ENCODE data around the gene PTEN. TPM values are rescaled to one million over a fixed set of nuclear protein-coding genes. Genes with fewer than 3 reads are reported as not detected.

PTEN gene
- total and polyA plus RNA-seq, 9 of the 15 experiments (the other 6 are each of a cell fraction or from before 2014, with no cell fraction given) = 8.4 to 56.9 (median 22.2) TPM

DNA sequence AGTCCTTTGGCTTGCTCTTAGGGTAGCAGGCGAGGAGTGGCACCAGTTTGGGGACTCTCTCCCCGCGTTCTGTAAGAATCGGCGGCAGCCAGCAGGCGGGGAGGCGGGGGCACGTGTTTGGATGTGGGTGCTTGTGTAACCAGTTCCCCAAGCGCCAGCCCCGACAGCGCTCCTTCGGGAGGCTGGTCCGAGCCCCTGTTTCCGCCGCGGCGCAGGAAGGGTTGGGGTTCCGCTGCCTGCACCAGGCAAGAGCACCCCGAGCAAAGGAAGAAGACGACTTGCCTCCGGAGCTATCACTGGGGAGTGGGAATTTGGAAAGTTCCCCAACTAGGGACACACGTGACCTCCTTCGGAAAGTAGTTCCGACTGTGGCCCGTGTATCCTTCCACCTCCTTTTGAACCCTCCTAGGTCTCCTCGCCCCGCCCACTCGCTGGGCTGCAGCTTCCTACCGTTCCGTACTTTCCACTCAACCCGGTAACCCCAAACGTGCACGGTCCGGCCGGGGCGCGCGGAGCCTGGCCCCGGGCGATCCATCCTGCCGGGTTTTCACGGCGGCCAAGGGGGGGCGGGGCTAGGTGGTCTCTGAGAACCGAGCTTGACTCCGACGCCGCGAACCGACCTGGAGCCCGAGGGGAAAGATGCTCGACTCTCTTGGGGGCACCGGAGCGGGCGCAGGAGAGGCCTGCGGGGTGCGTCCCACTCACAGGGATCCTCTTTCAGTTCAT, 1.3 kb upstream of the PTEN start (continued):
- TF ChIP-seq NR2C2 (CRISPR knock-in tag; IDR thresholded peaks at IDR 0.05) (peak; percentile 80), NR2C2 (tag; IDR thresholded peaks at IDR 0.05) (peak; percentile 86), TSHZ1 (CRISPR knock-in tag; IDR thresholded peaks at IDR 0.05) (no peak), ZNF561 (CRISPR knock-in tag; conservative IDR thresholded peaks at IDR 0.05) (no peak), POLR2A (conservative IDR thresholded peaks at IDR 0.05) (peak; percentile 78), SMAD4 (CRISPR knock-in tag; conservative IDR thresholded peaks at IDR 0.05) (0 out of 2 replicates have a peak, but pooled peaks have one; percentile 49), RBM22 (IDR thresholded peaks at IDR 0.05; ENCODE audit: low read depth, low read length, poor library complexity, severe bottlenecking) (no peak), NRF1 (conservative IDR thresholded peaks at IDR 0.05 in 1 of 2, IDR thresholded peaks at IDR 0.05 in 1 of 2) (0 out of 4 replicates have a peak, but pooled peaks of 1 of the 2 experiments have one; percentile 9), NFIX (CRISPR knock-in tag; IDR thresholded peaks at IDR 0.05; ENCODE audit: low read depth) (no peak), GTF2A2 (tag; IDR thresholded peaks at IDR 0.05) (no peak), CTBP1 (IDR thresholded peaks at IDR 0.05; ENCODE audit: borderline replicate concordance) (peak; percentile 79), GABPB1 (CRISPR knock-in tag; IDR thresholded peaks at IDR 0.05) (peak; percentile 74), ZNF586 (CRISPR knock-in tag; conservative IDR thresholded peaks at IDR 0.05) (no peak), ELF4 (CRISPR knock-in tag; IDR thresholded peaks at IDR 0.05) (no peak), ZBTB1 (CRISPR knock-in tag; IDR thresholded peaks at IDR 0.05; ENCODE audit: borderline replicate concordance, low read depth) (no peak; the same call in 1 of the 2 replicates), ZNF12 (CRISPR knock-in tag; IDR thresholded peaks at IDR 0.05) (peak; percentile 47; the same call in 1 of the 2 replicates), SAFB2 (IDR thresholded peaks at IDR 0.05; ENCODE audit: borderline replicate concordance, low read depth, low read length, severe bottlenecking) (no peak), CLOCK (CRISPR knock-in tag; IDR thresholded peaks at IDR 0.05; ENCODE audit: borderline replicate concordance) (peak; percentile 59; the same call in 1 of the 2 replicates), RFX1 (IDR thresholded peaks at IDR 0.05) (no peak), ARHGAP35 (IDR thresholded peaks at IDR 0.05; ENCODE audit: partially characterized antibody) (no peak)
- TF ChIP-seq, protein P1, sequence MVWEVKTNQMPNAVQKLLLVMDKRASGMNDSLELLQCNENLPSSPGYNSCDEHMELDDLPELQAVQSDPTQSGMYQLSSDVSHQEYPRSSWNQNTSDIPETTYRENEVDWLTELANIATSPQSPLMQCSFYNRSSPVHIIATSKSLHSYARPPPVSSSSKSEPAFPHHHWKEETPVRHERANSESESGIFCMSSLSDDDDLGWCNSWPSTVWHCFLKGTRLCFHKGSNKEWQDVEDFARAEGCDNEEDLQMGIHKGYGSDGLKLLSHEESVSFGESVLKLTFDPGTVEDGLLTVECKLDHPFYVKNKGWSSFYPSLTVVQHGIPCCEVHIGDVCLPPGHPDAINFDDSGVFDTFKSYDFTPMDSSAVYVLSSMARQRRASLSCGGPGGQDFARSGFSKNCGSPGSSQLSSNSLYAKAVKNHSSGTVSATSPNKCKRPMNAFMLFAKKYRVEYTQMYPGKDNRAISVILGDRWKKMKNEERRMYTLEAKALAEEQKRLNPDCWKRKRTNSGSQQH (CRISPR knock-in tag; IDR thresholded peaks at IDR 0.05) = no peak

All from K562 (cell line).